HCT116 (cell line): ENCODE data around the gene RHCG. TPM values are rescaled to one million over a fixed set of nuclear protein-coding genes. Genes with fewer than 3 reads are reported as not detected.

Experiments
- ATAC-seq: fragments of 200-7000 bp; cut with Tn5 transposase; 2 replicates; pipeline ENCODE4 v1.9.1; 2020; ENCODE audit warnings: mild to moderate bottlenecking, moderate library complexity
- BruUV-seq: library from RNA; stranded (reverse); fragments of 400-500 nt; replicated peaks from 2 replicates; lab custom pipeline; 2021; lab: Mats Ljungman, UMichigan
- CTCF ChIA-PET: fragments of 300-600 bp; sonication (Branson Sonifier 250); formaldehyde crosslinking; loops from one replicate; lab custom pipeline; 2021; ENCODE audit warnings: antibody characterized with exemption; lab: Charles Lee
- POLR2A ChIA-PET: fragments of 300-600, 350-600 bp; sonication (Branson Sonifier 250); formaldehyde crosslinking; loops from one replicate; lab custom pipeline; 2021; ENCODE audit warnings: antibody characterized with exemption; lab: Charles Lee
- RAD21 ChIA-PET, 2 experiments: fragments of 300-600 bp; sonication (Branson Sonifier 250); formaldehyde crosslinking; loops; one replicate each; lab custom pipeline; 2023; ENCODE audit warnings: low total read pairs in 2 of 2; ENCODE audit not compliant: uncharacterized antibody in 2 of 2, unreplicated experiment in 2 of 2, low non-redundant PET in 1 of 2; lab: Charles Lee
- DNase-seq: peaks from one replicate; pipeline ENCODE4 v3.0.0-alpha.2; 2010; ENCODE audit warnings: low read depth, low spot score
- H2AFZ ChIP-seq: fragments of 200-600 bp; shearing (Covaris generic), sonication (generic); 2 replicates; pipeline ENCODE4 v1.6.1; 2017; ENCODE audit warnings: low read depth, mixed run types, mixed read lengths, antibody characterized with exemption, low read length; ENCODE audit not compliant: poor library complexity, severe bottlenecking
- H3K27ac ChIP-seq: 2 replicates; pipeline ENCODE4 v1.5.1; 2012; ENCODE audit warnings: low read depth, low read length
- H3K27me3 ChIP-seq: fragments of 200-600 bp; sonication (generic); 2 replicates; pipeline ENCODE4 v1.6.1; 2016; ENCODE audit warnings: mixed run types, low read length, mixed read lengths; ENCODE audit not compliant: insufficient read depth
- H3K36me3 ChIP-seq, 2 experiments: fragments of 200-500 bp in 1 of 2; fragments of 200-600 bp in 1 of 2; sonication (Bioruptor generic) in 1 of 2; sonication (generic) in 1 of 2; 2 replicates each; pipeline versions ENCODE4 v1.5.1 to v1.6.1; 2014 to 2016; ENCODE audit warnings: low read length in 2 of 2, inconsistent platforms in 1 of 2, mixed read lengths in 1 of 2, mixed run types in 1 of 2; ENCODE audit not compliant: insufficient read depth in 2 of 2, control insufficient read depth in 1 of 2
- H3K4me1 ChIP-seq, 2 experiments: fragments of 200-600 bp in 1 of 2; sonication (generic) in 1 of 2; 2 replicates each; pipeline versions ENCODE4 v1.5.1 to v1.6.1; 2012 to 2017; ENCODE audit warnings: low read length in 2 of 2, inconsistent platforms in 1 of 2, mild to moderate bottlenecking in 1 of 2, mixed read lengths in 1 of 2, mixed run types in 1 of 2, moderate library complexity in 1 of 2; ENCODE audit not compliant: insufficient read depth in 2 of 2, control insufficient read depth in 1 of 2
- H3K4me2 ChIP-seq: fragments of 200-600 bp; sonication (generic); 2 replicates; pipeline ENCODE4 v1.6.1; 2017; ENCODE audit warnings: mixed run types, low read length, mixed read lengths
- H3K4me3 ChIP-seq, 2 experiments: fragments of 200-600 bp in 1 of 2; sonication (generic) in 1 of 2; replicated peaks in 1 of 2; 2 replicates each; pipeline ENCODE4 v1.5.1; 2011 to 2016; ENCODE audit warnings: low read length in 2 of 2, control low read depth in 1 of 2, low read depth in 1 of 2, mild to moderate bottlenecking in 1 of 2, mixed read lengths in 1 of 2, mixed run types in 1 of 2
- H3K79me2 ChIP-seq: fragments of 200-600 bp; sonication (generic); 2 replicates; pipeline ENCODE4 v1.6.1; 2017; ENCODE audit warnings: mild to moderate bottlenecking, mixed run types, low read length, moderate library complexity, mixed read lengths; ENCODE audit not compliant: insufficient read depth
- H3K9ac ChIP-seq: fragments of 200-600 bp; sonication (generic); 2 replicates; pipeline ENCODE4 v1.6.1; 2016; ENCODE audit warnings: low read length, mixed read lengths
- H3K9me2 ChIP-seq: fragments of 200-600 bp; sonication (generic), shearing (Covaris generic); 2 replicates; pipeline ENCODE4 v1.6.1; 2017; ENCODE audit warnings: mixed run types, mild to moderate bottlenecking, moderate library complexity; ENCODE audit not compliant: insufficient read depth
- H3K9me3 ChIP-seq, 2 experiments: fragments of 200-500 bp in 1 of 2; fragments of 200-600 bp in 1 of 2; sonication (Bioruptor generic) in 1 of 2; sonication (generic) in 1 of 2; 2 replicates each; pipeline ENCODE4 v1.6.1; 2014 to 2017; ENCODE audit warnings: low read length in 2 of 2, mixed read lengths in 2 of 2, inconsistent platforms in 1 of 2, low read depth in 1 of 2, mild to moderate bottlenecking in 1 of 2, mixed run types in 1 of 2, moderate library complexity in 1 of 2; ENCODE audit not compliant: control insufficient read depth in 1 of 2, insufficient read depth in 1 of 2
- H4K20me1 ChIP-seq: fragments of 200-600 bp; sonication (generic), shearing (Covaris generic); 2 replicates; pipeline ENCODE4 v1.6.1; 2017; ENCODE audit warnings: mixed run types, mild to moderate bottlenecking, moderate library complexity; ENCODE audit not compliant: insufficient read depth
- ATF3 ChIP-seq: IDR thresholded peaks from 2 replicates; pipeline ENCODE4 v1.6.1; 2012
- EGR1 ChIP-seq: IDR thresholded peaks from 2 replicates; pipeline ENCODE4 v1.6.1; 2012; ENCODE audit warnings: low read depth
- ELF1 ChIP-seq: IDR thresholded peaks from 2 replicates; pipeline ENCODE4 v1.6.1; 2012; ENCODE audit warnings: low read depth, borderline replicate concordance
- EZH2phosphoT487 ChIP-seq: fragments of 200-600 bp; IDR thresholded peaks from 2 replicates; pipeline ENCODE4 v1.6.1; 2018; ENCODE audit warnings: antibody characterized with exemption, borderline replicate concordance
- RAD21 ChIP-seq: IDR thresholded peaks from 2 replicates; pipeline ENCODE4 v1.6.1; 2012; ENCODE audit warnings: low read depth, mild to moderate bottlenecking
- SRF ChIP-seq: IDR thresholded peaks from 2 replicates; pipeline ENCODE4 v1.6.1; 2012; ENCODE audit warnings: low read depth
- ZBTB33 ChIP-seq: IDR thresholded peaks from 2 replicates; pipeline ENCODE4 v1.6.1; 2011; ENCODE audit warnings: mild to moderate bottlenecking, low read length, moderate library complexity; ENCODE audit not compliant: insufficient replicate concordance; ENCODE audit errors: extremely low read depth
- ZNF274 ChIP-seq: fragments of 200-500 bp; sonication (Bioruptor generic); IDR thresholded peaks from 2 replicates; pipeline ENCODE4 v1.6.1; 2014; ENCODE audit warnings: mild to moderate bottlenecking, low read depth, low read length, inconsistent platforms
- intact Hi-C: fragments of 100-400 bp; cut with micrococcal nuclease; formaldehyde crosslinking; loops from 2 replicates; pipeline ENCODE4 v1.10.0; 2022
- total RNA-seq: library from RNA; stranded (reverse); gene quantifications from one replicate; pipeline ENCODE4 v1.2.1, GENCODE V29; 2021; ENCODE audit not compliant: unreplicated experiment

RHCG gene
- total RNA-seq, 1 experiment from 2014 or later = not detected

- TF ChIP-seq ZBTB33 (no peak), EZH2phosphoT487 (no peak), ATF3 (no peak), SRF (no peak)
These were observed 17.8 kb upstream of the RHCG start (continued) for GRCh38 chr15:89514186-89514585.

- Histone ChIP-seq H3K9me3 (no peaks in the 10 kb centered on the region), H3K79me2 (no peaks in the 10 kb centered on the region), H3K36me3 (no peaks in the 10 kb centered on the region; a peak in 1 of 4 replicates), H3K9me2 (no peaks in the 10 kb centered on the region), H3K4me2 (no peak overlapping the region), H3K27ac (no peak overlapping the region), H4K20me1 (no peaks in the 10 kb centered on the region), H3K9ac (no peak overlapping the region), H2AFZ (no peak overlapping the region), H3K4me1 (peaks cover 0 to 3% of the 10 kb centered on the region in 2 experiments; a peak in 1 of 4 replicates), H3K27me3 (0 out of 2 replicates have a peak, but pooled peaks cover 3% of the 10 kb centered on the region), H3K4me3 (no peak overlapping the region)
- no peak for TF ChIP-seq EGR1
- BruUV-seq = no TSS peak
- CTCF ChIA-PET = no interaction called here
- intact Hi-C loops = no loop called here
- RAD21 ChIA-PET = no interaction called here
- DNase-seq (no peak), ATAC-seq (no peak)
- POLR2A ChIA-PET = no interaction called here
These were observed 16.9 kb upstream of the RHCG start for GRCh38 chr15:89513284-89513683.

GRCh38 chr15:89512631-89513030 lies 16.2 kb upstream of the RHCG start:
- H3K9me2 ChIP-seq = no peaks in the 10 kb centered on the region
- 0 out of 2 replicates have a peak, but pooled peaks cover 3% of the 10 kb centered on the region for H3K27me3 ChIP-seq
- H4K20me1 ChIP-seq = no peaks in the 10 kb centered on the region
- ATAC-seq = no peak
- intact Hi-C loops = no loop called here
- ChIA-PET CTCF (no interaction called here), RAD21 (no interaction called here), POLR2A (no interaction called here)
- no peaks in the 10 kb centered on the region for H3K9me3 ChIP-seq
- BruUV-seq = no TSS peak
- no peak overlapping the region for H3K9ac ChIP-seq
- no peak overlapping the region for H3K27ac ChIP-seq
- TF ChIP-seq ZNF274 (no peak), ELF1 (no peak), RAD21 (no peak)
- H3K36me3 ChIP-seq = no peaks in the 10 kb centered on the region; a peak in 1 of 4 replicates
- H3K4me2 ChIP-seq = no peak overlapping the region
- no peak for DNase-seq
- no peaks in the 10 kb centered on the region for H3K79me2 ChIP-seq
- no peak overlapping the region for H3K4me3 ChIP-seq
- peaks cover 0 to 3% of the 10 kb centered on the region in 2 experiments; a peak in 1 of 4 replicates for H3K4me1 ChIP-seq
- H2AFZ ChIP-seq = no peak overlapping the region
